ENCODE data around the gene FGA. TPM values are rescaled to one million over a fixed set of nuclear protein-coding genes. Genes with fewer than 3 reads are reported as not detected.
A peak's percentile ranks its signal among the peaks of the same experiment; 100 is the strongest.

Gene FGA
- total RNA-seq, 1 donor from 2014 or later: not detected

DNA sequence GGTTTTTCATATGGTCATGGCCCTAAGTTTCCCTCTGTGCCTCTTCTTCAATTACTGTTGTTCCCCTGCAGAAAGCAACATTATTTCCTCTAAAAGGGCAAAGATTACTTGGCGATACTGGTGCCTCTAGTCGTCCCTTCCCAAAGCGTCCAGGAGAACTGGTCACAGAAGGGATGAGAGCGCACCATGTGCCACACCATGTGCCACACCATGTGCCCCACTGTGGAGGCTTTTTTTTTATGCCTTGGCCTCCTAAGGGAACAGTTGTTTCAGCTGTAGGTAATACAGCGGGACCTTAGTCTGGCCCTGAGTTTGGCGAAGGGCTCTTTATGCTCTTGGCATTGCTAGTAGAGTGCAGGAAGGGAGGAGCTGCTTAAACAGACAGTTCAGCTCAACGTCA lies 33.5 kb upstream of the FGA start:
- H3K4me3 ChIP-seq (ENCODE audit: low read depth, low read length): no peak overlapping the region
- no peak for DNase-seq (ENCODE audit: low read depth)
- TF ChIP-seq, protein P1, sequence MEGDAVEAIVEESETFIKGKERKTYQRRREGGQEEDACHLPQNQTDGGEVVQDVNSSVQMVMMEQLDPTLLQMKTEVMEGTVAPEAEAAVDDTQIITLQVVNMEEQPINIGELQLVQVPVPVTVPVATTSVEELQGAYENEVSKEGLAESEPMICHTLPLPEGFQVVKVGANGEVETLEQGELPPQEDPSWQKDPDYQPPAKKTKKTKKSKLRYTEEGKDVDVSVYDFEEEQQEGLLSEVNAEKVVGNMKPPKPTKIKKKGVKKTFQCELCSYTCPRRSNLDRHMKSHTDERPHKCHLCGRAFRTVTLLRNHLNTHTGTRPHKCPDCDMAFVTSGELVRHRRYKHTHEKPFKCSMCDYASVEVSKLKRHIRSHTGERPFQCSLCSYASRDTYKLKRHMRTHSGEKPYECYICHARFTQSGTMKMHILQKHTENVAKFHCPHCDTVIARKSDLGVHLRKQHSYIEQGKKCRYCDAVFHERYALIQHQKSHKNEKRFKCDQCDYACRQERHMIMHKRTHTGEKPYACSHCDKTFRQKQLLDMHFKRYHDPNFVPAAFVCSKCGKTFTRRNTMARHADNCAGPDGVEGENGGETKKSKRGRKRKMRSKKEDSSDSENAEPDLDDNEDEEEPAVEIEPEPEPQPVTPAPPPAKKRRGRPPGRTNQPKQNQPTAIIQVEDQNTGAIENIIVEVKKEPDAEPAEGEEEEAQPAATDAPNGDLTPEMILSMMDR (conservative IDR thresholded peaks at IDR 0.05; ENCODE audit: low read depth, low read length): no peak

DNA sequence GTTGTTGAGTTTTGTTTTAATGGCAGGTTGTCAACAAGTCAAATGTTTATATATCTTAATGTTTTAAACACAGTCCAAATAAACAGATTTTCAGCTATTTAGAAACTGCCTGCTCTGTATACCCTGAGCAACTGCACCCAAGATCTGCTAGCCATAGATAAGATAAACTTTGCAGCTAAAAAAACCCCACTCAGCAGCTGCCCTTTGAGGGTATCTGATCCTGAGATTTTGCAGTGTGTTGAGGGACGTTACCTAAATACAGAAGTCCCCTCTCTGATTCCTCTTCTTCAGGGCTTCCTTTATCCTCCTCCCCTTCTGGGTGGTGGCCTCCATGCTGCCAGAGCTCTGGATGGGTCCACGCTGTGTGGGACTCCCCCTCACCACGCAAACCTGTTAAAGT lies 32.9 kb upstream of the FGA start:
- no peak overlapping the region for H3K4me3 ChIP-seq (ENCODE audit: low read depth, low read length)
- TF ChIP-seq, protein P1 (conservative IDR thresholded peaks at IDR 0.05; ENCODE audit: low read depth, low read length): no peak
- no peak for DNase-seq (ENCODE audit: low read depth)

DNA sequence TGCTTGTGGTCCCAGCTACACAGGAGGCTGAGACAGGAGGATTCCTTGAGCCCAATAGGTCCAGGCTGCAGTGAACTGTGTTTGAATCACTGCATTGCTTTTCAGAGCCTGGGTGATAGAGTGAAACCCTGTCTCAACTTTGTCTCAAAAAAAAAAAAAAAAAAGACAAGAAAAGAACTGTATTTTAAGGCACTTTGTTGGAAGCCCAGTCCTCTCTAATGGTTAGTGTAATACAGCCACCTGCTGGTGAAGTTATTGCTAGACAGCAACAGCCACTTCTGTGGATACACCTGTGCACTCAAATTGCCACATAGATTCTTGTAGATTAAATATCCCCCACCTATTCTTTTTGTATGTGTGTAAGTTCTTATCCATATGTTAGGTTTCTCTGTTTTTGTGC lies 32.1 kb upstream of the FGA start:
- no peak for DNase-seq (ENCODE audit: low read depth)
- no peak overlapping the region for H3K4me3 ChIP-seq (ENCODE audit: low read depth, low read length)
- TF ChIP-seq, protein P1 (conservative IDR thresholded peaks at IDR 0.05; ENCODE audit: low read depth, low read length): peak; percentile 82

DNA sequence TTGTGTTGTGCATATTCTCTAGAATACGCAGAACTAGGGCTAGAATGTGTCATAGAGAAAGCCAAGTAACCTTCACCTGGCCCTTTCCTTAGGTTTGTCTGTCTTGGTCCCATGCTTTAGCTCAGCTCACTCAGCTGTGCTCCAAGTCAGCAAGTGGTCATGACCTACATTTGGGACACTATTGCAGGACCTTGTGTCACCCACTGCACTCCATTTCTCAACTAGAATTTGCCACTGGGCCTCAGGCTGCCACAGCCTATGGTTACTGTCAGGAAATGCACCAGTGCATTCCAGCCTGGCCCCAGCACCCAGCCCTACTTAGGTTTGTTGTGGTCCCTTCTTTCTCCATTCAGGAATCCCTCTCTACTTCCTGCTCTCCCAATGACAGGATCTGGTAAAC lies 29.6 kb upstream of the FGA start:
- no peak for DNase-seq (ENCODE audit: low read depth)
- TF ChIP-seq, protein P1 (conservative IDR thresholded peaks at IDR 0.05; ENCODE audit: low read depth, low read length): no peak
- no peak overlapping the region for H3K4me3 ChIP-seq (ENCODE audit: low read depth, low read length)

DNA sequence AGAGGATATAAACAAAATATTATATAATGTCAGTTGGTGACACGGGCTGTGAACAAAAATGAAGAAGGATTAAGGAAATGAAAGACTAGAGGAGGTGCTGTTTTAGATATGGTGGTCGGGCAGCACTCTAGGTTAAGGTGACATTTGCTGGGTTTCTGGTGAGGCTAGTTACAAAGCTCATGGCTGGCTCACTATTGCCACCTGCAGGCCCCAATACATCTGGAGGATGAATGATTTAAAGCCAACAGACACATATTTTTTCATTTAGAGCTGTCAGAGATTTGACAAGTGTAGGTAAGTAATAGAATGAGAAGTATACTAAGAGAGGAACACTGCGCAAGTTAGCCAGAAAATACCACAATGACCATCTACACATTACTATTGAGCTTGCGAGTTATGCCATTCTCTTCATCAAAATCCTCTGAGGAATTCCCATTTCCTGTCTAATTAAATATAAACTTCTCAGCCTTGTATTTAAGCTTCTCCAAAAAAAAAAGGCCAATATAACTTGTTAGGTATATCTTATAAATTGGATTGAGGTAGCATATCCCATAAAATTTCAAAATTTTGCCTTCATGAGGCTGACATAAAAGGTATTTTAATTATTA lies 28.3 kb upstream of the FGA start:
- no peak for DNase-seq (ENCODE audit: low read depth)
- TF ChIP-seq, protein P1 (conservative IDR thresholded peaks at IDR 0.05; ENCODE audit: low read depth, low read length): peak; percentile 93
- H3K4me3 ChIP-seq (ENCODE audit: low read depth, low read length): no peak overlapping the region

DNA sequence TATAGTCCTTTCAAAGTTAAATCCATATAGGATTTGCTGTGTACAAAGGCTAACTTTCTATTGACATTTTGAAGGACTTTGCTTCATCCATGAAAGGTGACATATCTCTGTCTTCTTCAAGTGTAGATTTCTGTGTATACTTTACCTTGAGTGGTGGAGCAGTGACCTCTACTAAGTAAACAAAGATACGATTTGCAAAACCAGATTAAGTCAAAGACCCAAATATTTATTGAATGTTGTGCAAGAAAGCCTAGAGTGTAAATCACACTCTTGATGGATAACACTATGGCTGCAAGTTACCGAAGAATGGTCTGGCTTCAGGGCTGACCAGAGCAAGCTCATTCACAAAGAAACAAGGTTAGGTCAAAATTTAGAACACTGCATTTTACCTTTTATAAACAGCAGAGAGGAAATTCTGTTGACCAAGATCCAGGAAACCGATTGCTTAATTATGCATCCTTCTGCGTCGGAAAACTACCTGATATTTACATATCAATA lies 27.3 kb upstream of the FGA start:
- TF ChIP-seq, protein P1 (conservative IDR thresholded peaks at IDR 0.05; ENCODE audit: low read depth, low read length): no peak
- no peak for DNase-seq (ENCODE audit: low read depth)
- no peak overlapping the region for H3K4me3 ChIP-seq (ENCODE audit: low read depth, low read length)

DNA sequence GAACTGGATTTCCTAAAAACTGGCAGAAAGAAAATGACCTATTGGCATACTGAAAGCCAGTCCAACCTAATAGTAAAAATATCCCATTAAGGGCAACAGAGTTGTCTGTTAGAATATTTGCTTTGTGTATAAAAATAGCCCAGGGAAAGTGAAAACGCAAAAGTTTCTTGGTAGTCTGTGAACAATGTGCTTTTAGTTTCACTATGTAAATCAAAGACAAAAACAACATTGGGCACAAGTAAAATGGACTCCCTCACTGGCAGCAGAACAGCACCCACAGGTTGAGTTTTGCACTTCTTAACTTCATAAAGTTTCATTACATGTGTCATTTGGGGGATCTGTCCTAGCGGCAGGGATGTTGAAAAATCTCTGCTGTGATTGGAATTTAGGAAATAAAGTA lies 26.2 kb upstream of the FGA start:
- TF ChIP-seq, protein P1 (conservative IDR thresholded peaks at IDR 0.05; ENCODE audit: low read depth, low read length): no peak
- no peak overlapping the region for H3K4me3 ChIP-seq (ENCODE audit: low read depth, low read length)
- no peak for DNase-seq (ENCODE audit: low read depth)
